ENCODE data around the gene ZFYVE1. TPM values are rescaled to one million over a fixed set of nuclear protein-coding genes. Genes with fewer than 3 reads are reported as not detected.

The ZFYVE1 gene
- total and polyA plus RNA-seq, 2 experiments from 2014 or later = 3.2 to 12.5 TPM

DNA sequence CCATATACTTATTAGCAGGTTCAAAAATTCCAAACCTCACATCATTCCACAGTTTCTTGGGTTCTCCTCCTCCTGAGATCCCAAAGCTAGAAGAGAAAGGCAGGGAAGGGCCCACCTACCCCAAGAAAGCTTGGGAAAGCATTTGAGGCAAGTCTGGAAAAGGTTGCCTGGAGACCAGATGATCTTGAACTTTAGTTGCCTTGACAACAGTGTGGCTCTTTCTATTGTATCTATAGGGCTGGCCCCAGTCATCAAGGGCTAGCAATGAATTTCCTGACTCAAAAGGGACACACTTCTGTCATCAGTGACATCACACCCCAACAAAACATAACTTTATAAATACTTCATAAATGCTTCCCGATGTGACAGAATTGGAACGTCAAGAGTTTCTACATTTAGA lies 40.0 kb downstream of the ZFYVE1 start:
- Mint-ChIP-seq H3K9me3 (no peaks in the 10 kb centered on the region), H3K36me3 (ENCODE audit: low read depth) (peaks cover 23% of the 10 kb centered on the region), H3K27ac (no peak overlapping the region), H3K4me1 (peaks cover 3% of the 10 kb centered on the region), H3K27me3 (ENCODE audit: insufficient read depth, low read depth, poor library complexity) (peaks cover under 1% of the 10 kb centered on the region), H3K4me3 (no peak overlapping the region)
- Histone ChIP-seq H3K4me1 (ENCODE audit: insufficient read depth) (0 out of 2 replicates have a peak, but pooled peaks cover 2% of the 10 kb centered on the region), H3F3A (replicated peaks; ENCODE audit: low read depth) (no peaks in the 10 kb centered on the region), H2AFZ (no peak overlapping the region), H3K9me2 (ENCODE audit: insufficient read depth) (no peaks in the 10 kb centered on the region), H4K20me1 (replicated peaks; ENCODE audit: insufficient read depth) (no peaks in the 10 kb centered on the region), H3K4me2 (no peak overlapping the region), H3K27me3 (ENCODE audit: insufficient read depth) (no peaks in the 10 kb centered on the region), H3K79me2 (replicated peaks; ENCODE audit: insufficient read depth) (no peaks in the 10 kb centered on the region), H3K27ac (ENCODE audit: low read depth) (no peak overlapping the region), H3K4me3 (no peak overlapping the region), H3K36me3 (ENCODE audit: insufficient read depth) (0 out of 2 replicates have a peak, but pooled peaks cover 4% of the 10 kb centered on the region)
- DNase-seq (ENCODE audit: low spot score) (no peak), ATAC-seq (no peak)
- TF ChIP-seq EZH2phosphoT487 (IDR thresholded peaks at IDR 0.05; ENCODE audit: unreplicated experiment) (no peak), CREB1 (CRISPR knock-in tag; IDR thresholded peaks at IDR 0.05; ENCODE audit: low read depth) (no peak), ETS1 (IDR thresholded peaks at IDR 0.05) (no peak), ZNF331 (CRISPR knock-in tag; IDR thresholded peaks at IDR 0.05; ENCODE audit: low read depth) (no peak), ZNF114 (CRISPR knock-in tag; IDR thresholded peaks at IDR 0.05) (no peak), REST (IDR thresholded peaks at IDR 0.05; ENCODE audit: unreplicated experiment) (no peak), NANOG (IDR thresholded peaks at IDR 0.05; ENCODE audit: borderline replicate concordance) (no peak), POLR2AphosphoS5 (IDR thresholded peaks at IDR 0.05; ENCODE audit: low read depth) (no peak), JUNB (IDR thresholded peaks at IDR 0.05; ENCODE audit: unreplicated experiment) (no peak), EZH2 (IDR thresholded peaks at IDR 0.05; ENCODE audit: low read depth, unreplicated experiment) (no peak), CTCF (conservative IDR thresholded peaks at IDR 0.05; ENCODE audit: low read depth in 2 of 2) (no peak), STAT1 (IDR thresholded peaks at IDR 0.05; ENCODE audit: unreplicated experiment) (no peak)
- TF ChIP-seq, protein P1, sequence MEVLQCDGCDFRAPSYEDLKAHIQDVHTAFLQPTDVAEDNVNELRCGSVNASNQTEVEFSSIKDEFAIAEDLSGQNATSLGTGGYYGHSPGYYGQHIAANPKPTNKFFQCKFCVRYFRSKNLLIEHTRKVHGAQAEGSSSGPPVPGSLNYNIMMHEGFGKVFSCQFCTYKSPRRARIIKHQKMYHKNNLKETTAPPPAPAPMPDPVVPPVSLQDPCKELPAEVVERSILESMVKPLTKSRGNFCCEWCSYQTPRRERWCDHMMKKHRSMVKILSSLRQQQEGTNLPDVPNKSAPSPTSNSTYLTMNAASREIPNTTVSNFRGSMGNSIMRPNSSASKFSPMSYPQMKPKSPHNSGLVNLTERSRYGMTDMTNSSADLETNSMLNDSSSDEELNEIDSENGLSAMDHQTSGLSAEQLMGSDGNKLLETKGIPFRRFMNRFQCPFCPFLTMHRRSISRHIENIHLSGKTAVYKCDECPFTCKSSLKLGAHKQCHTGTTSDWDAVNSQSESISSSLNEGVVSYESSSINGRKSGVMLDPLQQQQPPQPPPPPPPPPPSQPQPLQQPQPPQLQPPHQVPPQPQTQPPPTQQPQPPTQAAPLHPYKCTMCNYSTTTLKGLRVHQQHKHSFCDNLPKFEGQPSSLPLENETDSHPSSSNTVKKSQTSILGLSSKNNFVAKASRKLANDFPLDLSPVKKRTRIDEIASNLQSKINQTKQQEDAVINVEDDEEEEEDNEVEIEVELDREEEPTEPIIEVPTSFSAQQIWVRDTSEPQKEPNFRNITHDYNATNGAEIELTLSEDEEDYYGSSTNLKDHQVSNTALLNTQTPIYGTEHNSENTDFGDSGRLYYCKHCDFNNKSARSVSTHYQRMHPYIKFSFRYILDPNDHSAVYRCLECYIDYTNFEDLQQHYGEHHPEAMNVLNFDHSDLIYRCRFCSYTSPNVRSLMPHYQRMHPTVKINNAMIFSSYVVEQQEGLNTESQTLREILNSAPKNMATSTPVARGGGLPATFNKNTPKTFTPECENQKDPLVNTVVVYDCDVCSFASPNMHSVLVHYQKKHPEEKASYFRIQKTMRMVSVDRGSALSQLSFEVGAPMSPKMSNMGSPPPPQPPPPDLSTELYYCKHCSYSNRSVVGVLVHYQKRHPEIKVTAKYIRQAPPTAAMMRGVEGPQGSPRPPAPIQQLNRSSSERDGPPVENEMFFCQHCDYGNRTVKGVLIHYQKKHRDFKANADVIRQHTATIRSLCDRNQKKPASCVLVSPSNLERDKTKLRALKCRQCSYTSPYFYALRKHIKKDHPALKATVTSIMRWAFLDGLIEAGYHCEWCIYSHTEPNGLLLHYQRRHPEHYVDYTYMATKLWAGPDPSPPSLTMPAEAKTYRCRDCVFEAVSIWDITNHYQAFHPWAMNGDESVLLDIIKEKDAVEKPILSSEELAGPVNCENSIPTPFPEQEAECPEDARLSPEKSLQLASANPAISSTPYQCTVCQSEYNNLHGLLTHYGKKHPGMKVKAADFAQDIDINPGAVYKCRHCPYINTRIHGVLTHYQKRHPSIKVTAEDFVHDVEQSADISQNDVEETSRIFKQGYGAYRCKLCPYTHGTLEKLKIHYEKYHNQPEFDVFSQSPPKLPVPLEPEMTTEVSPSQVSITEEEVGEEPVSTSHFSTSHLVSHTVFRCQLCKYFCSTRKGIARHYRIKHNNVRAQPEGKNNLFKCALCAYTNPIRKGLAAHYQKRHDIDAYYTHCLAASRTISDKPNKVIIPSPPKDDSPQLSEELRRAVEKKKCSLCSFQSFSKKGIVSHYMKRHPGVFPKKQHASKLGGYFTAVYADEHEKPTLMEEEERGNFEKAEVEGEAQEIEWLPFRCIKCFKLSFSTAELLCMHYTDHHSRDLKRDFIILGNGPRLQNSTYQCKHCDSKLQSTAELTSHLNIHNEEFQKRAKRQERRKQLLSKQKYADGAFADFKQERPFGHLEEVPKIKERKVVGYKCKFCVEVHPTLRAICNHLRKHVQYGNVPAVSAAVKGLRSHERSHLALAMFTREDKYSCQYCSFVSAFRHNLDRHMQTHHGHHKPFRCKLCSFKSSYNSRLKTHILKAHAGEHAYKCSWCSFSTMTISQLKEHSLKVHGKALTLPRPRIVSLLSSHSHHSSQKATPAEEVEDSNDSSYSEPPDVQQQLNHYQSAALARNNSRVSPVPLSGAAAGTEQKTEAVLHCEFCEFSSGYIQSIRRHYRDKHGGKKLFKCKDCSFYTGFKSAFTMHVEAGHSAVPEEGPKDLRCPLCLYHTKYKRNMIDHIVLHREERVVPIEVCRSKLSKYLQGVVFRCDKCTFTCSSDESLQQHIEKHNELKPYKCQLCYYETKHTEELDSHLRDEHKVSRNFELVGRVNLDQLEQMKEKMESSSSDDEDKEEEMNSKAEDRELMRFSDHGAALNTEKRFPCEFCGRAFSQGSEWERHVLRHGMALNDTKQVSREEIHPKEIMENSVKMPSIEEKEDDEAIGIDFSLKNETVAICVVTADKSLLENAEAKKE (CRISPR knock-in tag; IDR thresholded peaks at IDR 0.05) = no peak

All from GM23338 (cell line).